Erythroblast (primary cell): Measurements from ENCODE around the gene TENM4.

Experiments used
- GATA1 ChIP-seq: IDR thresholded peaks from 2 replicates; pipeline ENCODE4 v1.6.1; 2011; ENCODE audit warnings: low read depth, mild to moderate bottlenecking, control low read depth, low read length, moderate library complexity
- POLR2A ChIP-seq: IDR thresholded peaks from 2 replicates; pipeline ENCODE4 v1.6.1; 2011; ENCODE audit warnings: mild to moderate bottlenecking, low read length

DNA sequence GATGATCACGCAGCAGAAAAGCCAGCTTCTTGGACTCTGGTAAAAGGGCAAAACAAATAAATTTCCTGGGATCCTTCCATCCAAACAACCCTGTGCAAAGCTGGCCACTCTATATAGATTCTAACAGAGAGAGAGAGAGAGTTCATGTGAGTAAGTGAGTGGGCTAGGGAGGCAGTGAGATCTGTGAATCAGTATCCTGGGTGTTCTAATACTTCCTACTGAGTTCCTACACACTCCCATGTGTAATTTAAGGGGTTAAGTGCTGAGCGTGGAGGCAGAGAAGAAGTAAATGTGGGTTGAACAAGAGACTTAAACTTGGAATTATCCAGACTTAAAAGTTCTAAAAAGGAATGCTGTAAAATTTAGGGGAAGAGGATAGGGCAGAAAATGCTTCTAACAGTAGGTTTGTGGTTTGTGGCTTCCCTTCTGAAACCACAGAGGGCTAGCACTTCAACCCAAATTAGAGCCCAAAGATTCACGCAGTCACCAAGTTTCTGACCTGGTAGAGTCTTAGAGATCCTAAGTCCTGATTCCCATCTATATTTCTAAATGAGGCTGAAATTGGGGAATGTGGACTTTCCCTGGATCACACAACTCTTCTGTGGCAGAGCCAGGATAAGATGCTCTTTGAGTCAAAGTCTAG, 413.9 kb downstream of the TENM4 start:
- no peak for TF ChIP-seq GATA1
- TF ChIP-seq POLR2A: no peak
